ENCODE measurements around the gene EXOSC2. TPM values are rescaled to one million over a fixed set of nuclear protein-coding genes. Genes with fewer than 3 reads are reported as not detected.

EXOSC2 gene
- total RNA-seq, 1 experiment from 2014 or later = 41.0 TPM

DNA sequence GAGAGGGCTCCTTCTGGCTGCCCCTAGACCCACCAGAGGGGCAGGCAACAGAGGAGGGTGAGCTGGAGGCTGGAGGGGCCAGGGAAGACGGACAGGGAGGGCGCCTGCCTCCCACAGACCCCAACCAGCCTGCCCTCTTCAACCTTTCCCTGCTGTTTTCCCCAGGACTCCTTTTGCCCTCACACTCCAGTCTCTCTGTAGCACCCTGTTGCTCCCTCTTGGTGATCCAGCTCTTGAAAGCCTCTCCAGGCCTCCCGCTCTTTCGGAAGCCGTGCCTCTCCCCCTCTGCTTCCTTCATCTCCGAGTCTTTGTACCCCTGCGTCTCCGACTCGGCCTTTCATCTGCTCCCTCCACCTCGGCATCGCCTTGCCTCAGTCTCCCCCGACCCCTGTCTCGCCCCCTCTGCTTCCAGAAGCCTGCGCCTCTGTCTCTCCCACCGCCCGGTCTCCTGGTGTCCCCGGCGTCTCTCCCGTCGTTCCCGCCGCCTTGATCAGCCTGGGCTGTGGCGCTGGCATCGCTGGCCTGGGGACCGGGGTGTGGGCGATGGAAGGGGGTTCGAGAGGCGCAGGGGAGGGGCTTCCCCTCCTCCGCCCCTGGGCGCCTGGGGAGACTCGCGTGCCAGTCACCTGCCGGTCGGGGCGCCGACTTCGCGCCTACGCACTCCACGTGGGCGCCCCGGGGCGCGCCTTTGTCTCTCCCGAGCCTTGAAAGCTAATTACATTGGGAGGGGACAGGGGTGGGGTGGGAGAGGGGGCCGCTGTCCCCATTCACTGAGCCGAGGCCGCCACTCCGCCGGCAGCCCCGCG lies 34.5 kb upstream of the EXOSC2 start:
- Histone ChIP-seq H3K27ac (ENCODE audit: low read length) (no peak overlapping the region), H3K4me1 (ENCODE audit: control insufficient read depth, insufficient read depth, low read length) (no peaks in the 10 kb centered on the region), H3K4me3 (ENCODE audit: low read depth in 2 of 2, low read length in 2 of 2) (no peak overlapping the region), H3K27me3 (ENCODE audit: control insufficient read depth, insufficient read depth, low read length) (no peaks in the 10 kb centered on the region; the same call in 1 of the 2 replicates), H3K36me3 (ENCODE audit: control insufficient read depth, insufficient read depth, low read length) (no peaks in the 10 kb centered on the region), H3K9me3 (ENCODE audit: control insufficient read depth, insufficient read depth, low read depth, low read length) (no peaks in the 10 kb centered on the region)
- in situ Hi-C loops (cut with HindIII; ENCODE audit: low pct_unique_long_range_greater_than_20kb, low sequenced_read_pairs) (no loop called here), intact Hi-C loops (cut with micrococcal nuclease; ENCODE audit: unreplicated experiment) (no loop called here)
- no peak for DNase-seq (ENCODE audit: low read depth, low spot score)
- no TSS peak for BruUV-seq (replicated peaks)
- CTCF ChIA-PET = no interaction called here
- TF ChIP-seq SIN3A (IDR thresholded peaks at IDR 0.05; ENCODE audit: borderline replicate concordance, insufficient read depth, low read depth, low read length) (no peak), POLR2AphosphoS5 (IDR thresholded peaks at IDR 0.05; ENCODE audit: low read depth, low read length) (no peak), TCF7L2 (IDR thresholded peaks at IDR 0.05; ENCODE audit: low read depth, low read length) (no peak)
- TF ChIP-seq, protein P1, sequence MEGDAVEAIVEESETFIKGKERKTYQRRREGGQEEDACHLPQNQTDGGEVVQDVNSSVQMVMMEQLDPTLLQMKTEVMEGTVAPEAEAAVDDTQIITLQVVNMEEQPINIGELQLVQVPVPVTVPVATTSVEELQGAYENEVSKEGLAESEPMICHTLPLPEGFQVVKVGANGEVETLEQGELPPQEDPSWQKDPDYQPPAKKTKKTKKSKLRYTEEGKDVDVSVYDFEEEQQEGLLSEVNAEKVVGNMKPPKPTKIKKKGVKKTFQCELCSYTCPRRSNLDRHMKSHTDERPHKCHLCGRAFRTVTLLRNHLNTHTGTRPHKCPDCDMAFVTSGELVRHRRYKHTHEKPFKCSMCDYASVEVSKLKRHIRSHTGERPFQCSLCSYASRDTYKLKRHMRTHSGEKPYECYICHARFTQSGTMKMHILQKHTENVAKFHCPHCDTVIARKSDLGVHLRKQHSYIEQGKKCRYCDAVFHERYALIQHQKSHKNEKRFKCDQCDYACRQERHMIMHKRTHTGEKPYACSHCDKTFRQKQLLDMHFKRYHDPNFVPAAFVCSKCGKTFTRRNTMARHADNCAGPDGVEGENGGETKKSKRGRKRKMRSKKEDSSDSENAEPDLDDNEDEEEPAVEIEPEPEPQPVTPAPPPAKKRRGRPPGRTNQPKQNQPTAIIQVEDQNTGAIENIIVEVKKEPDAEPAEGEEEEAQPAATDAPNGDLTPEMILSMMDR (IDR thresholded peaks at IDR 0.05) = no peak
- TF ChIP-seq, protein P2, sequence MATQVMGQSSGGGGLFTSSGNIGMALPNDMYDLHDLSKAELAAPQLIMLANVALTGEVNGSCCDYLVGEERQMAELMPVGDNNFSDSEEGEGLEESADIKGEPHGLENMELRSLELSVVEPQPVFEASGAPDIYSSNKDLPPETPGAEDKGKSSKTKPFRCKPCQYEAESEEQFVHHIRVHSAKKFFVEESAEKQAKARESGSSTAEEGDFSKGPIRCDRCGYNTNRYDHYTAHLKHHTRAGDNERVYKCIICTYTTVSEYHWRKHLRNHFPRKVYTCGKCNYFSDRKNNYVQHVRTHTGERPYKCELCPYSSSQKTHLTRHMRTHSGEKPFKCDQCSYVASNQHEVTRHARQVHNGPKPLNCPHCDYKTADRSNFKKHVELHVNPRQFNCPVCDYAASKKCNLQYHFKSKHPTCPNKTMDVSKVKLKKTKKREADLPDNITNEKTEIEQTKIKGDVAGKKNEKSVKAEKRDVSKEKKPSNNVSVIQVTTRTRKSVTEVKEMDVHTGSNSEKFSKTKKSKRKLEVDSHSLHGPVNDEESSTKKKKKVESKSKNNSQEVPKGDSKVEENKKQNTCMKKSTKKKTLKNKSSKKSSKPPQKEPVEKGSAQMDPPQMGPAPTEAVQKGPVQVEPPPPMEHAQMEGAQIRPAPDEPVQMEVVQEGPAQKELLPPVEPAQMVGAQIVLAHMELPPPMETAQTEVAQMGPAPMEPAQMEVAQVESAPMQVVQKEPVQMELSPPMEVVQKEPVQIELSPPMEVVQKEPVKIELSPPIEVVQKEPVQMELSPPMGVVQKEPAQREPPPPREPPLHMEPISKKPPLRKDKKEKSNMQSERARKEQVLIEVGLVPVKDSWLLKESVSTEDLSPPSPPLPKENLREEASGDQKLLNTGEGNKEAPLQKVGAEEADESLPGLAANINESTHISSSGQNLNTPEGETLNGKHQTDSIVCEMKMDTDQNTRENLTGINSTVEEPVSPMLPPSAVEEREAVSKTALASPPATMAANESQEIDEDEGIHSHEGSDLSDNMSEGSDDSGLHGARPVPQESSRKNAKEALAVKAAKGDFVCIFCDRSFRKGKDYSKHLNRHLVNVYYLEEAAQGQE (IDR thresholded peaks at IDR 0.05; ENCODE audit: insufficient read depth in 1 of 2, low read depth in 2 of 2, low read length in 1 of 2) = no peak
- POLR2A ChIA-PET = no interaction called here
- no peak for ATAC-seq

DNA sequence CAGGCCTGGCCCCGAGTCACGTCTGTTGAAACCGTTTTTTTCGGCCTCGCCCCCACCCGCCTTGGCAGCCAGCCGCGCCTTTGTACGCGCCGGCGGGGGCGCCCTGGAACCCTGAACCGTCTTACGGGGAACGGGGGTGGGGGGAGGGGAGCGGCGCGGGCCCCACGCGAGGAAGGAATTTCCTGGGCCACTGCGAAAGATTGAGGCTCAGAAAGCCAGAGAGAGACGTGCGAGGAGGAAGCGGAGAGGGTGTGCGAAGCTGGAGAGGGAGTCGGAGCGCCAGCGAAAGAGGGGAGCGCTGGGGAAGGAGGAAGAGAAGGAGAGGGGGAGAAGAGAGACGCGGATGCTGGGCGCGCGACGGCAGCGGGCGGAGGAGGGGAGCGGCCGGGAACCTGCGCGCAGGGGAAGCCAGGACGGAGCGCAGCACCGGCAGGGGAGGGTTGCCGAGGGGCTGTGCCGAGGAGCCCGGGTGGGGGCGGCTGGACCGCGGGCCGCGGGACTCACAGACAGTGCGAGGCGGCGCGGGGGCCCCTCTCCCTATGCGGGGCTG lies 33.8 kb upstream of the EXOSC2 start:
- DNase-seq (ENCODE audit: low read depth, low spot score) (no peak), ATAC-seq (no peak)
- Histone ChIP-seq H3K9me3 (ENCODE audit: control insufficient read depth, insufficient read depth, low read depth, low read length) (no peaks in the 10 kb centered on the region), H3K4me3 (ENCODE audit: low read depth in 2 of 2, low read length in 2 of 2) (no peak overlapping the region), H3K27ac (ENCODE audit: low read length) (no peak overlapping the region), H3K27me3 (ENCODE audit: control insufficient read depth, insufficient read depth, low read length) (no peaks in the 10 kb centered on the region; the same call in 1 of the 2 replicates), H3K36me3 (ENCODE audit: control insufficient read depth, insufficient read depth, low read length) (no peaks in the 10 kb centered on the region), H3K4me1 (ENCODE audit: control insufficient read depth, insufficient read depth, low read length) (no peaks in the 10 kb centered on the region)
- POLR2A ChIA-PET = no interaction called here
- intact Hi-C loops (cut with micrococcal nuclease; ENCODE audit: unreplicated experiment) = no loop called here
- in situ Hi-C loops (cut with HindIII; ENCODE audit: low pct_unique_long_range_greater_than_20kb, low sequenced_read_pairs) = no loop called here
- TF ChIP-seq TCF7L2 (IDR thresholded peaks at IDR 0.05; ENCODE audit: low read depth, low read length) (no peak), POLR2AphosphoS5 (IDR thresholded peaks at IDR 0.05; ENCODE audit: low read depth, low read length) (no peak), SIN3A (IDR thresholded peaks at IDR 0.05; ENCODE audit: borderline replicate concordance, insufficient read depth, low read depth, low read length) (no peak)
- TF ChIP-seq, protein P1 (IDR thresholded peaks at IDR 0.05) = no peak
- TF ChIP-seq, protein P2 (IDR thresholded peaks at IDR 0.05; ENCODE audit: insufficient read depth in 1 of 2, low read depth in 2 of 2, low read length in 1 of 2) = no peak
- no TSS peak for BruUV-seq (replicated peaks)
- CTCF ChIA-PET = no interaction called here
